Mesothelial cell of epicardium (in vitro differentiated cells): ENCODE data around the gene DCTN5. TPM values are rescaled to one million over a fixed set of nuclear protein-coding genes. Genes with fewer than 3 reads are reported as not detected.
"Not testable (repeated sequence)": the region's sequence is repeated elsewhere in the genome, so short reads cannot be mapped to it uniquely, and the experiment has no call there.

Source experiments
- DNase-seq, 2 experiments: peaks; one replicate each; pipeline ENCODE4 v3.0.0; 2021; ENCODE audit warnings: low spot score in 2 of 2; ENCODE audit not compliant: unreplicated experiment in 2 of 2
- H3K27ac Mint-ChIP-seq: 2 replicates; pipeline ENCODE4 v1.8.0; 2021; ENCODE audit warnings: mixed read lengths
- H3K27me3 Mint-ChIP-seq: 2 replicates; pipeline ENCODE4 v1.8.0; 2021; ENCODE audit warnings: low read depth, mixed read lengths
- H3K36me3 Mint-ChIP-seq: 2 replicates; pipeline ENCODE4 v1.8.0; 2021; ENCODE audit warnings: mixed read lengths
- H3K4me1 Mint-ChIP-seq: 2 replicates; pipeline ENCODE4 v1.8.0; 2021; ENCODE audit warnings: mixed read lengths
- H3K4me3 Mint-ChIP-seq: 2 replicates; pipeline ENCODE4 v1.8.0; 2021; ENCODE audit warnings: mild to moderate bottlenecking, moderate library complexity, mixed read lengths
- H3K9me3 Mint-ChIP-seq: 2 replicates; pipeline ENCODE4 v1.8.0; 2021; ENCODE audit warnings: mixed read lengths
- CTCF ChIP-seq: fragments of 200-600 bp; sonication (generic); IDR thresholded peaks from one replicate; pipeline ENCODE4 v1.5.0; 2021; ENCODE audit warnings: antibody characterized with exemption; ENCODE audit not compliant: unreplicated experiment
- total RNA-seq: library from RNA; stranded (reverse); gene quantifications from 3 replicates; pipeline ENCODE4 v1.2.1, GENCODE V29; 2021

DCTN5 gene
- total RNA-seq, 1 donor from 2014 or later = 77.5 TPM

GRCh38 chr16:23615805-23616204 is 25.5 kb upstream of the DCTN5 start:
- Mint-ChIP-seq H3K4me1 (no peaks in the 10 kb centered on the region), H3K27ac (no peak overlapping the region), H3K36me3 (peaks cover 34% of the 10 kb centered on the region), H3K9me3 (no peaks in the 10 kb centered on the region), H3K4me3 (no peak overlapping the region), H3K27me3 (no peaks in the 10 kb centered on the region)
- no peak for TF ChIP-seq CTCF
- DNase-seq = no peak

GRCh38 chr16:23624092-23624491 is 17.2 kb upstream of the DCTN5 start:
- H3K27ac Mint-ChIP-seq = no peak overlapping the region
- no peak overlapping the region for H3K4me3 Mint-ChIP-seq
- H3K36me3 Mint-ChIP-seq = peaks cover 35% of the 10 kb centered on the region
- no peak for TF ChIP-seq CTCF
- no peak for DNase-seq
- no peaks in the 10 kb centered on the region for H3K9me3 Mint-ChIP-seq
- no peaks in the 10 kb centered on the region for H3K27me3 Mint-ChIP-seq
- H3K4me1 Mint-ChIP-seq = no peaks in the 10 kb centered on the region

- no peak overlapping the region for H3K27ac Mint-ChIP-seq
- H3K9me3 Mint-ChIP-seq = no peaks in the 10 kb centered on the region
- peaks cover 29% of the 10 kb centered on the region for H3K36me3 Mint-ChIP-seq
- DNase-seq = no peak
- peaks cover 4% of the 10 kb centered on the region for H3K4me1 Mint-ChIP-seq
- H3K27me3 Mint-ChIP-seq = no peaks in the 10 kb centered on the region
- TF ChIP-seq CTCF = no peak
- H3K4me3 Mint-ChIP-seq = no peak overlapping the region
These were observed 11.8 kb upstream of the DCTN5 start for GRCh38 chr16:23629516-23629915.

- peaks cover 32% of the 10 kb centered on the region for H3K36me3 Mint-ChIP-seq
- H3K27ac Mint-ChIP-seq, H3K9me3 Mint-ChIP-seq: not testable (repeated sequence)
These were observed 9.4 kb upstream of the DCTN5 start for GRCh38 chr16:23631874-23632273.

GRCh38 chr16:23634461-23635036 is 6.7 kb upstream of the DCTN5 start:
- Mint-ChIP-seq H3K27me3 (no peaks in the 10 kb centered on the region), H3K27ac (no peak overlapping the region), H3K4me1 (peaks cover 4% of the 10 kb centered on the region), H3K36me3 (peaks cover 26% of the 10 kb centered on the region), H3K4me3 (no peak overlapping the region), H3K9me3 (no peaks in the 10 kb centered on the region)
- no peak for TF ChIP-seq CTCF
- DNase-seq = no peak

More at GRCh38 chr16:23631874-23632273, 9.4 kb upstream of the DCTN5 start:
- H3K4me1 Mint-ChIP-seq, H3K27me3 Mint-ChIP-seq, DNase-seq, H3K4me3 Mint-ChIP-seq: not testable (repeated sequence)

- Mint-ChIP-seq H3K27ac (no peak overlapping the region), H3K36me3 (peaks cover 24% of the 10 kb centered on the region)
These were observed 5.3 kb upstream of the DCTN5 start for GRCh38 chr16:23635958-23636357.

More at GRCh38 chr16:23635958-23636357, 5.3 kb upstream of the DCTN5 start:
- Mint-ChIP-seq H3K9me3 (no peaks in the 10 kb centered on the region), H3K27me3 (no peaks in the 10 kb centered on the region), H3K4me3 (no peak overlapping the region), H3K4me1 (peaks cover 10% of the 10 kb centered on the region)
- DNase-seq = no peak
- no peak for TF ChIP-seq CTCF
